ENCODE measurements around the gene TIMM10. TPM values are rescaled to one million over a fixed set of nuclear protein-coding genes. Genes with fewer than 3 reads are reported as not detected.

TIMM10 gene
- total RNA-seq, 1 experiment from 2014 or later, result 152 TPM

GRCh38 chr11:57501953-57502352, 28.6 kb downstream of the TIMM10 start:
- no peaks in the 10 kb centered on the region for H3K36me3 ChIP-seq (ENCODE audit: control insufficient read depth, insufficient read depth, low read length)
- TF ChIP-seq REST (IDR thresholded peaks at IDR 0.05; ENCODE audit: insufficient read depth in 1 of 2, low read depth in 2 of 2, low read length in 1 of 2) (no peak), CTCF (IDR thresholded peaks at IDR 0.05) (no peak), TCF7L2 (IDR thresholded peaks at IDR 0.05; ENCODE audit: low read depth, low read length) (no peak), SIN3A (IDR thresholded peaks at IDR 0.05; ENCODE audit: borderline replicate concordance, insufficient read depth, low read depth, low read length) (no peak), POLR2AphosphoS5 (IDR thresholded peaks at IDR 0.05; ENCODE audit: low read depth, low read length) (no peak)
- ChIA-PET POLR2A (no interaction called here), CTCF (interaction anchor here (0.6 kb wide), 1 partner anchor 9 kb away, joined by 4 read pairs; no protein-coding TSS in a partner anchor)
- peaks cover 6% of the 10 kb centered on the region; the same call in 1 of the 2 replicates for H3K4me1 ChIP-seq (ENCODE audit: control insufficient read depth, insufficient read depth, low read length)
- H3K27me3 ChIP-seq (ENCODE audit: control insufficient read depth, insufficient read depth, low read length), result no peaks in the 10 kb centered on the region
- H3K27ac ChIP-seq (ENCODE audit: low read length), result no peak overlapping the region
- in situ Hi-C loops (cut with HindIII; ENCODE audit: low pct_unique_long_range_greater_than_20kb, low sequenced_read_pairs) (no loop called here), intact Hi-C loops (cut with micrococcal nuclease; ENCODE audit: unreplicated experiment) (no loop called here)
- no peaks in the 10 kb centered on the region for H3K9me3 ChIP-seq (ENCODE audit: control insufficient read depth, insufficient read depth, low read depth, low read length)
- no peak overlapping the region for H3K4me3 ChIP-seq (ENCODE audit: low read depth in 2 of 2, low read length in 2 of 2)
- no peak for DNase-seq (ENCODE audit: low read depth, low spot score)
- ATAC-seq, result no peak
- no TSS peak for BruUV-seq (replicated peaks)

DNA sequence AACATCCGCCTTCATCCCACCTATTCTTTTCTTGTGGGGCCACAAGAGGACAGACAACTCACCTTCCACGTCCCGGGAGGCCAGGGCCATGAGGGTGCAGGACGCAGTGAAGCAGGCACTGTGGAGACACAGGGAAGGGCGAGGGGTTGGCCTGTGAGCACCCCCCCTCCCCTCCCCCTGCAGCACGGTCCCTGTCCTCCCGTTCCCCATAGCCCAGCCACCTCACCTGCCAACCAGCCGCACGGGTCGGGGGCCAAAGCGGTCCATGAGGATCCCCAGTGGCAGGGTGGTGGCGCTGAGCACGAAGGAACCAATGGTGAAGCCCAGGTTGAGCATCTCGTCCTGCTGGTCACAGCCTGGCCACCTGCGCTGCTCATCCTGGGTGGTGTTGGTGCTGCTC, 29.6 kb downstream of the TIMM10 start:
- TF ChIP-seq CTCF (IDR thresholded peaks at IDR 0.05) (no peak), SIN3A (IDR thresholded peaks at IDR 0.05; ENCODE audit: borderline replicate concordance, insufficient read depth, low read depth, low read length) (no peak), REST (IDR thresholded peaks at IDR 0.05; ENCODE audit: insufficient read depth in 1 of 2, low read depth in 2 of 2, low read length in 1 of 2) (no peak), POLR2AphosphoS5 (IDR thresholded peaks at IDR 0.05; ENCODE audit: low read depth, low read length) (no peak), TCF7L2 (IDR thresholded peaks at IDR 0.05; ENCODE audit: low read depth, low read length) (no peak)
- Histone ChIP-seq H3K9me3 (ENCODE audit: control insufficient read depth, insufficient read depth, low read depth, low read length) (no peaks in the 10 kb centered on the region), H3K36me3 (ENCODE audit: control insufficient read depth, insufficient read depth, low read length) (no peaks in the 10 kb centered on the region), H3K27me3 (ENCODE audit: control insufficient read depth, insufficient read depth, low read length) (no peaks in the 10 kb centered on the region), H3K27ac (ENCODE audit: low read length) (no peak overlapping the region), H3K4me1 (ENCODE audit: control insufficient read depth, insufficient read depth, low read length) (peaks cover 6% of the 10 kb centered on the region; the same call in 1 of the 2 replicates), H3K4me3 (ENCODE audit: low read depth in 2 of 2, low read length in 2 of 2) (no peak overlapping the region)
- BruUV-seq (replicated peaks), result no TSS peak
- ATAC-seq (no peak), DNase-seq (ENCODE audit: low read depth, low spot score) (no peak)
- POLR2A ChIA-PET, result no interaction called here
- CTCF ChIA-PET, result no interaction called here
- intact Hi-C loops (cut with micrococcal nuclease; ENCODE audit: unreplicated experiment) (no loop called here), in situ Hi-C loops (cut with HindIII; ENCODE audit: low pct_unique_long_range_greater_than_20kb, low sequenced_read_pairs) (no loop called here)
